CD4-positive, alpha-beta T cell (primary cell): ENCODE results near the gene MLC1. TPM values are rescaled to one million over a fixed set of nuclear protein-coding genes. Genes with fewer than 3 reads are reported as not detected.

Source experiments
- ATAC-seq: fragments of 200-7000 bp; cut with Tn5 transposase; one replicate; pipeline ENCODE4 v1.10.0; 2022; ENCODE audit warnings: mild to moderate bottlenecking; ENCODE audit not compliant: poor library complexity
- CTCF ChIA-PET: fragments of 350-600 bp; sonication (Branson Sonifier 250); formaldehyde crosslinking; loops from one replicate; lab custom pipeline; 2021; ENCODE audit warnings: antibody characterized with exemption, inconsistent platforms; lab: Charles Lee
- POLR2A ChIA-PET: fragments of 350-600 bp; sonication (Branson Sonifier 250); formaldehyde crosslinking; loops from one replicate; lab custom pipeline; 2021; ENCODE audit warnings: antibody characterized with exemption, inconsistent platforms; lab: Charles Lee
- DNase-seq, 14 experiments: peaks; one replicate each; pipeline ENCODE4 v3.0.0-alpha.2; 2013 to 2020; ENCODE audit warnings: mixed read lengths in 2 of 14
- H3K27ac ChIP-seq, 2 donors: one replicate each; pipeline versions ENCODE4 v1.5.1 to v1.7.0; 2013; ENCODE audit warnings: low read length in 2 of 2, low read depth in 1 of 2, mild to moderate bottlenecking in 1 of 2
- H3K27me3 ChIP-seq, 2 experiments: 1 replicate in 1 of 2; 2 replicates in 1 of 2; pipeline versions ENCODE4 v1.6.1 to v1.7.0; 2013; ENCODE audit warnings: low read length in 2 of 2, control low read depth in 1 of 2, mild to moderate bottlenecking in 1 of 2, moderate library complexity in 1 of 2; ENCODE audit not compliant: insufficient read depth in 2 of 2, control insufficient read depth in 1 of 2
- H3K36me3 ChIP-seq: one replicate; pipeline ENCODE4 v1.6.1; 2013; ENCODE audit warnings: low read length, control low read depth; ENCODE audit not compliant: insufficient read depth
- H3K4me1 ChIP-seq: one replicate; pipeline ENCODE4 v1.6.1; 2013; ENCODE audit warnings: low read length, control low read depth; ENCODE audit not compliant: insufficient read depth
- H3K4me3 ChIP-seq: one replicate; pipeline ENCODE4 v1.5.1; 2013; ENCODE audit warnings: mild to moderate bottlenecking, low read length, moderate library complexity
- H3K9me3 ChIP-seq, 2 experiments: 1 replicate in 1 of 2; 2 replicates in 1 of 2; pipeline versions ENCODE4 v1.6.1 to v1.7.0; 2013; ENCODE audit warnings: low read length in 2 of 2, mild to moderate bottlenecking in 2 of 2, control low read depth in 1 of 2, moderate library complexity in 1 of 2; ENCODE audit not compliant: control insufficient read depth in 1 of 2, insufficient read depth in 1 of 2
- H3K27ac Mint-ChIP-seq: one replicate; pipeline ENCODE4 v1.8.0; 2020; ENCODE audit warnings: mixed read lengths
- H3K27me3 Mint-ChIP-seq: one replicate; pipeline ENCODE4 v1.8.0; 2021; ENCODE audit warnings: mixed read lengths
- H3K36me3 Mint-ChIP-seq: one replicate; pipeline ENCODE4 v1.8.0; 2021; ENCODE audit warnings: low read depth, mixed read lengths
- H3K4me1 Mint-ChIP-seq: one replicate; pipeline ENCODE4 v1.8.0; 2021; ENCODE audit warnings: low read depth, mixed read lengths
- H3K4me3 Mint-ChIP-seq: one replicate; pipeline ENCODE4 v1.8.0; 2020; ENCODE audit warnings: mild to moderate bottlenecking, mixed read lengths
- H3K9me3 Mint-ChIP-seq: one replicate; pipeline ENCODE4 v1.8.0; 2020; ENCODE audit warnings: mixed read lengths
- intact Hi-C, 2 experiments: fragments of 100-400 bp; cut with DNase I in 1 of 2; cut with micrococcal nuclease in 1 of 2; formaldehyde crosslinking; loops; one replicate each; pipeline versions ENCODE4 v1.15.1 to v1.9.0; 2023 to 2025; cut with DNase I, micrococcal nuclease
- total RNA-seq, 174 experiments: library from RNA in 2 of 174; stranded (reverse) in 2 of 174; gene quantifications; one replicate each; pipeline ENCODE4 v1.2.3 and lab custom pipeline; 2021 to 2026
- TF ChIP-seq, protein P1 (sequence below): fragments of 200-600 bp; IDR thresholded peaks from one replicate; pipeline ENCODE4 v1.8.0; 2022; ENCODE audit warnings: antibody characterized with exemption, mild to moderate bottlenecking

Gene MLC1
- total RNA-seq, 2 experiments from 2014 or later: 0.16 TPM; not detected in 1

DNA sequence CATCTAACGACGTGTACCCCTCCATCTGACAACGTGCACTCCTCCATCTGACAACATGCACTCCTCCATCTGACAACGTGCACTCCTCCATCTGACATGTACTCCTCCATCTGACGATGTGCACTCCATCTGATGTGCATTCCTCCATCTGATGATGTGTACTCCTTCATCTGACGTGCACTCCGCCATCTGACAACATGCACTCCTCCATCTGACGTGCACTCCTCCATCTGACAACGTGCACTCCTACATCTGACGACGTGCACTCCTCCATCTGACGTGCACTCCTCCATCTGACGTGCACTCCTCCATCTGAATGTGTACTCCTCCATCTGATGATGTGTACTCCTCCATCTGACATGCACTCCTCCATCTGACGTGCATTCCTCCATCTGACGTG, 64.6 kb downstream of the MLC1 start:
- H3K4me3 ChIP-seq: no peak overlapping the region
- Mint-ChIP-seq H3K36me3 (no peaks in the 10 kb centered on the region), H3K4me1 (peaks cover 24% of the 10 kb centered on the region), H3K9me3 (no peaks in the 10 kb centered on the region), H3K27me3 (no peaks in the 10 kb centered on the region), H3K4me3 (no peak overlapping the region), H3K27ac (no peak overlapping the region)
- no peak for DNase-seq
- no peaks in the 10 kb centered on the region for H3K36me3 ChIP-seq
- no peaks in the 10 kb centered on the region for H3K9me3 ChIP-seq
- H3K4me1 ChIP-seq: peaks cover 41% of the 10 kb centered on the region
- TF ChIP-seq, protein P1, sequence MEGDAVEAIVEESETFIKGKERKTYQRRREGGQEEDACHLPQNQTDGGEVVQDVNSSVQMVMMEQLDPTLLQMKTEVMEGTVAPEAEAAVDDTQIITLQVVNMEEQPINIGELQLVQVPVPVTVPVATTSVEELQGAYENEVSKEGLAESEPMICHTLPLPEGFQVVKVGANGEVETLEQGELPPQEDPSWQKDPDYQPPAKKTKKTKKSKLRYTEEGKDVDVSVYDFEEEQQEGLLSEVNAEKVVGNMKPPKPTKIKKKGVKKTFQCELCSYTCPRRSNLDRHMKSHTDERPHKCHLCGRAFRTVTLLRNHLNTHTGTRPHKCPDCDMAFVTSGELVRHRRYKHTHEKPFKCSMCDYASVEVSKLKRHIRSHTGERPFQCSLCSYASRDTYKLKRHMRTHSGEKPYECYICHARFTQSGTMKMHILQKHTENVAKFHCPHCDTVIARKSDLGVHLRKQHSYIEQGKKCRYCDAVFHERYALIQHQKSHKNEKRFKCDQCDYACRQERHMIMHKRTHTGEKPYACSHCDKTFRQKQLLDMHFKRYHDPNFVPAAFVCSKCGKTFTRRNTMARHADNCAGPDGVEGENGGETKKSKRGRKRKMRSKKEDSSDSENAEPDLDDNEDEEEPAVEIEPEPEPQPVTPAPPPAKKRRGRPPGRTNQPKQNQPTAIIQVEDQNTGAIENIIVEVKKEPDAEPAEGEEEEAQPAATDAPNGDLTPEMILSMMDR: no peak
- ChIA-PET POLR2A (no interaction called here), CTCF (no interaction called here)
- intact Hi-C loops: no loop called here
- ATAC-seq: no peak
- H3K27me3 ChIP-seq: no peaks in the 10 kb centered on the region
- H3K27ac ChIP-seq: no peak overlapping the region

DNA sequence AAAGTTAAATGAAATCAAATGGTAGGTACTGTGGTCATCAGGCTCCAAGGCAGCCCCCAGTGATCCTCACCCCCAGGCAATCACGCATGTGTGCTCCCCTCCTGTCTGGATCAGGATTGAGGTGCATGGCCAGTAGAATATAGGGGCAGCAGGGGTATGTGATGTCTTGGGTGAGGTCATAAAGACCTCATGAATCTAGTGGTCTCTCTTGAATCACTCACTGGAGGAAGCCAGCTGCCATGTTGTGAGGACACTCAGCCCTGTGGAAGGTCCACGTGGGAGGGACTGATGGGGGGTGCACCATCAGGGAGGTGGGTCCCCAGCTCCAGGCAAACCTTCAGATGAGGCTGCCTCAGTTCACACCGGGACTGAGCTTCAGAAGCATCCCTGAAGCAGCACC, 65.9 kb downstream of the MLC1 start:
- DNase-seq (no peak), ATAC-seq (no peak)
- intact Hi-C loops: no loop called here
- H3K4me1 ChIP-seq: peaks cover 50% of the 10 kb centered on the region
- H3K4me1 Mint-ChIP-seq: peaks cover 24% of the 10 kb centered on the region
- H3K27me3 Mint-ChIP-seq: no peaks in the 10 kb centered on the region
- peaks cover 5% of the 10 kb centered on the region in 2 experiments for H3K27me3 ChIP-seq
- peak overlapping the region; percentile 19 for H3K27ac Mint-ChIP-seq
- no peaks in the 10 kb centered on the region for H3K36me3 Mint-ChIP-seq
- peak overlapping the region; percentile 3 to 23 for H3K27ac ChIP-seq
- no peaks in the 10 kb centered on the region for H3K9me3 Mint-ChIP-seq
- TF ChIP-seq, protein P1: no peak
- no peaks in the 10 kb centered on the region for H3K36me3 ChIP-seq
- ChIA-PET POLR2A (no interaction called here), CTCF (interaction anchor here (2.9 kb wide), 1 partner anchor 11 kb away, joined by 11 read pairs; no protein-coding TSS in a partner anchor)
- H3K9me3 ChIP-seq: no peaks in the 10 kb centered on the region
- H3K4me3 Mint-ChIP-seq: no peak overlapping the region
- no peak overlapping the region for H3K4me3 ChIP-seq

DNA sequence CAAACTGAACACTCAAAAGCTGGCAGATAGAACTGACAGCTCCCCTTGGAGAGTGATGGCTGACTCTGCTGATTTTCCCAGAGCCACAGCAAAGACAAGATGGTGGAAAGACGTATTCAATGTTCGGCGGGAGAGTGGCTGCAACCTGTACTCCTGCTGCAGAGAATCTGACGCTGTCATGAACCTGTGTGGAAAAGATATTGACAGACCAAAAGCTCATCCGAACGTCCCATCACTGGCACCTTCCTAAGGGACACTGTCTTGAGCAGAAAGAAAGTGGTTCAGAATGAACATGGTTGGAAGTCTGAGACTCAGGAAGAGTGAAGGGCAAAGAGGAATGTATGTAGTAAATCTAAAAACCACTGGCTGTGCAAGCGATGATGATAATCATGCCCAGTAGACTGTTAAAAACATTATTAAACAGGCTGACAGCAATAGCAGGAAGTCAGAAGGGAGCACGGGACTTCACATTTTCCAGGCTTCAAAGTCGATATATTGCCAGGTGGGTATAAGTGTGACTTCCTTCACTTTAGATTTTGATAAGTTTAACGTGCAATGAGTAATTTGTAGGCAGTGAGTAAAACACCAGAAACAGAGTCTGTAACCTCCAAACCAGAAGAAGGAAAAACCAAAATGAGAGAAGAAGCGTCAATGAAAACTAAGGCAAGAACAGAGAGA, 66.5 kb downstream of the MLC1 start:
- H3K27ac ChIP-seq: peak overlapping the region; percentile 3 to 23
- peak; percentile 74 for ATAC-seq
- no peaks in the 10 kb centered on the region for H3K36me3 ChIP-seq
- ChIA-PET CTCF (interaction anchor here (1.3 to 2.9 kb wide), 2 partner anchors 12 to 25 kb away, joined by 5 to 11 read pairs; no protein-coding TSS in a partner anchor), POLR2A (no interaction called here)
- peaks cover 56% of the 10 kb centered on the region for H3K4me1 ChIP-seq
- no peaks in the 10 kb centered on the region for H3K9me3 ChIP-seq
- Mint-ChIP-seq H3K9me3 (no peaks in the 10 kb centered on the region), H3K27me3 (no peaks in the 10 kb centered on the region), H3K4me1 (peaks cover 24% of the 10 kb centered on the region), H3K36me3 (no peaks in the 10 kb centered on the region), H3K4me3 (peak overlapping the region; percentile 34), H3K27ac (peak overlapping the region; percentile 19)
- intact Hi-C loops: no loop called here
- no peak overlapping the region for H3K4me3 ChIP-seq
- TF ChIP-seq, protein P1: no peak
- peak in 4 of 14 experiments; percentile 44 to 73 (median 68) for DNase-seq
- peaks cover 9 to 10% of the 10 kb centered on the region in 2 experiments for H3K27me3 ChIP-seq
